Epithelial cell of esophagus (primary cell): ENCODE results near the gene HUS1.

Experiments
- DNase-seq: peaks from one replicate; pipeline ENCODE4 v3.0.0; 2010; ENCODE audit warnings: low read depth
- H3K4me3 ChIP-seq: 2 replicates; pipeline ENCODE4 v1.5.1; 2011; ENCODE audit warnings: mild to moderate bottlenecking, low read length, control low read depth
- TF ChIP-seq, protein P1 (sequence below): IDR thresholded peaks from 2 replicates; pipeline ENCODE4 v1.5.1; 2011; ENCODE audit warnings: low read depth, mild to moderate bottlenecking, low read length, control low read depth, inconsistent platforms; ENCODE audit not compliant: insufficient read depth; ENCODE audit errors: missing control alignments

Gene HUS1

DNA sequence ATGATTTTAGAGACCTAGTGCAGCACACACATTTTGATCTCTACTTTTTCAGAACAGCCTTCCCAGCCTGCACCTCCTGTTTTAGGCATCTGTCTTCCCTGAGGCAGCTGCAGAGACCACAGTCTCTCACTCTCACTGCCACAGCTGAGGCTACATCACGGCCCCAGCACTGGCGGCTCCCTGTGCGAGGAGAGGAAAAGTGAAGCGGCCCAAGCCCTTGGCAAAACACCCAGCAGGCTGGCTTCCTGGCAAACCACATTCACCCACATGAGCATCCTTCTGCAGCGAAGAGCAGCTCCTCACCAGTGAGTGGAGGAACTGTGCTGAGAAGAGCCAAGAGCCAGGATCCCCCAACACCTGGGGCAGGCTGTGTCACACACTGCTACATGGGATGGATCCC, 14.0 kb downstream of the HUS1 start:
- no peak for DNase-seq
- TF ChIP-seq, protein P1, sequence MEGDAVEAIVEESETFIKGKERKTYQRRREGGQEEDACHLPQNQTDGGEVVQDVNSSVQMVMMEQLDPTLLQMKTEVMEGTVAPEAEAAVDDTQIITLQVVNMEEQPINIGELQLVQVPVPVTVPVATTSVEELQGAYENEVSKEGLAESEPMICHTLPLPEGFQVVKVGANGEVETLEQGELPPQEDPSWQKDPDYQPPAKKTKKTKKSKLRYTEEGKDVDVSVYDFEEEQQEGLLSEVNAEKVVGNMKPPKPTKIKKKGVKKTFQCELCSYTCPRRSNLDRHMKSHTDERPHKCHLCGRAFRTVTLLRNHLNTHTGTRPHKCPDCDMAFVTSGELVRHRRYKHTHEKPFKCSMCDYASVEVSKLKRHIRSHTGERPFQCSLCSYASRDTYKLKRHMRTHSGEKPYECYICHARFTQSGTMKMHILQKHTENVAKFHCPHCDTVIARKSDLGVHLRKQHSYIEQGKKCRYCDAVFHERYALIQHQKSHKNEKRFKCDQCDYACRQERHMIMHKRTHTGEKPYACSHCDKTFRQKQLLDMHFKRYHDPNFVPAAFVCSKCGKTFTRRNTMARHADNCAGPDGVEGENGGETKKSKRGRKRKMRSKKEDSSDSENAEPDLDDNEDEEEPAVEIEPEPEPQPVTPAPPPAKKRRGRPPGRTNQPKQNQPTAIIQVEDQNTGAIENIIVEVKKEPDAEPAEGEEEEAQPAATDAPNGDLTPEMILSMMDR: no peak
- no peak overlapping the region for H3K4me3 ChIP-seq

DNA sequence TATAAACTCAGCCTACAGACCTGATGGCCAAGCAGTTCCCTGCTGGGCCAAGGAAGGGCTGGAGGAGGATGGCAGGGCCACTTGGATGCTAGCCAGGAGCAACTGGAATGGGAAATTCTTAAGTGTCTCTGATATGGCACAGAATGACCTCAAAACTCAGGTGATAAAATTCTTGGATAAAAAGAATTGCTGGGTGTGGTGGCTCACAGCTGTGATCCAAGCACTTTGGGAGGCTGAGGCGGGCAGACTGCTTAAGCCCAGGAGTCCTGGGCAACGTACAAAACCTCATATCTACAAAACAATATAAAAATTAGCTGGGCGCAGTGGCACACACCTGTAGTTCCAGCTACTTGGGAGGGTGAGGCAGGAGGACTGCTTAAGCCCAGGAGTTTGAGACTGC, 17.2 kb downstream of the HUS1 start:
- DNase-seq: no peak
- TF ChIP-seq, protein P1: no peak
- H3K4me3 ChIP-seq: no peak overlapping the region

DNA sequence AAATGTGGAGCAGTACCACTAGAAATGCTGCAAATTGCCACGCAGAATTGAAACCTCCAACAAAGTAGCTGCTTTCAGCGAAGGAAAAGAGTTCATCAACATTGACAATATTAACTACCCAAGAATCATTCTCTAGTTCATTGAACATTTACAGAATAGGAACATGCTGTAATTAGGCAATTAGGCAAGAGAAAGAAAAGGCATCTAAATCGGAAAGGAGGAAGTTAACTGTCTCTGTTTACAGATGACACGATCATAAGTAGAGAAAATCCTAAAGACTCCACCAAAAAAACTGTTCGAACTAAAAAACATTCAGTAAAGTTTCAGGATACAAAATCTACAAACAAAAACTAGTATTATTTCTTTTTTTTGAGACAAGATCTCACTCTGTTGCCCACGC, 22.3 kb downstream of the HUS1 start:
- TF ChIP-seq, protein P1: no peak
- no peak overlapping the region for H3K4me3 ChIP-seq
- DNase-seq: no peak

DNA sequence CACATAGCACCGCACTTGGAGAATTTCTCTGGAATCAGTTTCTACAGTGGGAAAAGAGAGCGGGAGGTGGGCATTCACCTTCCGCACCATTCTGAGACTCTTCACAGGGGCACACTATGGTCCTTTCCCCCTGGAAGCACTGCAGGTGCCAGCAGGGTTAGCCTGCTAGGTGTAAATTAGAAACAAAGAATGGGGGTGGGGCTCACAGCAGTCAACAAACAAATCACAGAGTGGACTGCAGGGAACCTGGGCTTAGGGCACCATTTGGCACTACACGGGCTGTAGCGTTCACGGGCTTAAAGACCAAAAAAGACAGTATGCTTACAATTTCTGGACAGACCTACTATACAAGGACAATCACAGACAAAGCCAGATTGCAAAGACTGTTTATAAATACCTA, 23.2 kb downstream of the HUS1 start:
- TF ChIP-seq, protein P1: no peak
- DNase-seq: no peak
- no peak overlapping the region for H3K4me3 ChIP-seq

DNA sequence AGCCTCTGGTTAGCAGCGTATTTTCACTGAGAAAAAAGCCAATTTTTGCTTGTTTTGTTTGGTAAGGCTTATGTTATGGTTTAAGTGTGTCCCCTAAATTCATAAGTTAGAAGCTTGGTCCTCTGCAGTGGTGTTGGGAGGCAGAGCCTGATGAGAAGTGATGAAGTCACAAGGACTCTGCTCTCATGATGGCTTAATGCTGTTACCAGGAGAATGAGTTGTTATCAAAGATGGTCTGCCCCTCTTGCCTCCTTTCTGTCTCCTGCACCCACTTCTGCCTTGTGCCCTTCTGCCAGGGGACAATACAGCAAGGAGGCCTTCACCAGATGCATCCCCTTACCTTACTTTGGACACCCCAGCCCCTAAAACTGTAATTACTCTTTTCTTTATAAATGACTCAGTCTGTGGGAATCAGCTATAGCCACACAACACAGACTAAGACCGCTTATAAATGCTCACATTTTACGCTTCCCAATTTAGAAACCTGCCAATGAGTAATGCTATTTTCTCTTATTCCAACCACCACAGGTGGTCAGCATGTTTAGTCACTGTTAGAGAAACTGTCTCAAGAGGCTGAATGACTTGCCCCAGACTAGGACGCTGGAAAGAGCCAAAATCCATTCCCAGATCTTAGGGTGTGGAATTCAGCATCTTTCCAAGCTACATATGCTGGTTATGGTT, 25.0 kb downstream of the HUS1 start:
- H3K4me3 ChIP-seq: no peak overlapping the region
- TF ChIP-seq, protein P1: no peak
- no peak for DNase-seq

DNA sequence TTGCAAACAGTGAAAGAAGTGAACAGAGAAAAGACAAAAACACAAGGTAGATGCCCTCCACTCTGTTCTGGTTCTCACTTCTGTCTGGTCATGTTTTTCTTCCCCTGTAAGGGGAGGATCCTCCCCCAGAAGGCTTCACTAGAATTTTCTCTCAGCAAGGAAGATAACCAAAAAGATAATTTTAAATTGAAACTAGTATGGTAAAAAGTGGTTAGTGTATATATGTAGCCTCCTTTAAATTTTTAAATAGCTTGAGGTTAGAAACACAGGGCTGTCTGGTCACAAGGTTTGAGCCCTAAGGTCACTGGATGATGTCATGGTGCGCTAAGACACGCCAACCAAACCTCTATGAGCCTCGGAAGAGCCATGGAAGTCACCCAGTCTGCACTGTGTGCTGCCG, 25.6 kb downstream of the HUS1 start:
- no peak for DNase-seq
- TF ChIP-seq, protein P1: no peak
- no peak overlapping the region for H3K4me3 ChIP-seq

DNA sequence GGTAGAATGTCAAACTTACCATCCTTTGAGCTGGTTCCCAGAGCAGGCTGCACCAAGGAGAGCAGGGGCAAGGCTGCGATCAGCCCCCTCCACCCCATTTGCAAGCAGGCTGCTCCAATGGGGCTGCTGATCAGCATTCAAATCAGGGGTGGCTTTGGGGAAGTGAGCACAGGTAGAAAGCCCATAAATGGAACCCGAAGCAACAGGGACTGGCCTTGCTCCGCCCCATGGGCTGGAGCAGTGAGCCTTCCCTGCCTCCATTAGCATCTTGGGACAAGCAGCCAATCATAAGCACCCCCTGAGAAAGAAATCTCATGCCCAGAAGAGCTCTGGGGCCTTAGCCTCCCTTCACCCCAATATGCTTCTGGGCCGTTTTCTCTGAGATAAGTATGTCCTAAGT, 27.2 kb downstream of the HUS1 start:
- TF ChIP-seq, protein P1: no peak
- no peak overlapping the region for H3K4me3 ChIP-seq
- DNase-seq: no peak
